ENCODE results near the gene HAT1.

Gene HAT1

GRCh38 chr2:171882089-171882769 is 40.0 kb upstream of the HAT1 start:
- no peak for DNase-seq (ENCODE audit: insufficient read length, low spot score)
- TF ChIP-seq CTCF (IDR thresholded peaks at IDR 0.05; ENCODE audit: insufficient read depth, missing control alignments): no peak
- FAIRE-seq: peak; percentile 56

DNA sequence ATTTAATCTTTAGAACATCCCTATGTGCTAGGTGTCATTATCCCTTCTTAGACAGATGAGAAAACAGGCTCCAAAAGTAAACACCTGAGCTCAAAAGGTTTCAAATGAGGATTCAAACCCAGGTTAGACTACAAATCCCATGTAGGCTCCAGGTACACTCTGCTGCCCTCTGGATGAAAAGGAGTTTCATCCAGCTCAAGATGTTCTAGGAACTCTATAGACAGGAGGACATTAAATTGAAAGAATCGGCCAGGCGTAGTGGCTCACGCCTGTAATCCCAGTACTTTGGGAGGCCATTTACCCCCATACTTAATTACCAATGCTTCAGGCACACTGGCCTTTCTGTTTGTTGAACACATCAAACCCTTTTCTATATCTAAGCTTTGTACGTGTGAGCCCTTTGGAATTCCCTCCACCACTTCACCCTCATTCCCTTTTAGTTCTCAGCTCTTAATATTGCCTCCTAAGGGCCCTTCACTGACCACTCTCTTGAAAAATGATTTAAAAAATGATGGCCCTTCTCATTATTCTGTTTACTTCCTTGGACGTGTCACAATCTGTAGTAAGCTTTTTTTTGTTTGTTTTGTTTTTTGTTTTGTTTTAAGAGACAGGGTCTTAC is 38.9 kb upstream of the HAT1 start:
- no peak for TF ChIP-seq CTCF (IDR thresholded peaks at IDR 0.05; ENCODE audit: insufficient read depth, missing control alignments)
- no peak for FAIRE-seq
- DNase-seq (ENCODE audit: insufficient read length, low spot score): no peak

DNA sequence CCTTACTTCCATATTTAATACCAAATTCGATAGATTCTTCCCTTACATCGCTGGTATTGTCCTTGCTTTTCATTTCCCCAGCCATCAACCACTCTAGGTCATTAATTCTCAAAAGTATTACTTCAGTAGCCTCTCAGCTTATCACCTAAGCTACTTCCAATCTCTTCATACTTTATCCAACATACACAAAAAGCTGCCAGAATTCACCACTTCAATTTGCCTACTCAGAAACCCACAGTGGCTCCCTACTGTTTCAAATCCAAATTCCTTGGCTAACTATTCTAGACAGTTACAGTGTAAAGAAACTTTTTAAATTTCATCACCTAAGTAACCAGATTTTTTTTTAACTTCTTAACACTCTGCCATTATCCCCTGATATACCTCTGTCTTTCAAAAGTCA is 32.9 kb upstream of the HAT1 start:
- TF ChIP-seq CTCF (IDR thresholded peaks at IDR 0.05; ENCODE audit: insufficient read depth, missing control alignments): no peak
- DNase-seq (ENCODE audit: insufficient read length, low spot score): no peak
- no peak for FAIRE-seq

GRCh38 chr2:171889808-171890207 is 32.5 kb upstream of the HAT1 start:
- TF ChIP-seq CTCF (IDR thresholded peaks at IDR 0.05; ENCODE audit: insufficient read depth, missing control alignments): no peak

GRCh38 chr2:171893196-171893823 is 29.0 kb upstream of the HAT1 start:
- no peak for FAIRE-seq

More at GRCh38 chr2:171889808-171890207, 32.5 kb upstream of the HAT1 start:
- DNase-seq (ENCODE audit: insufficient read length, low spot score) (no peak), FAIRE-seq (no peak)

DNA sequence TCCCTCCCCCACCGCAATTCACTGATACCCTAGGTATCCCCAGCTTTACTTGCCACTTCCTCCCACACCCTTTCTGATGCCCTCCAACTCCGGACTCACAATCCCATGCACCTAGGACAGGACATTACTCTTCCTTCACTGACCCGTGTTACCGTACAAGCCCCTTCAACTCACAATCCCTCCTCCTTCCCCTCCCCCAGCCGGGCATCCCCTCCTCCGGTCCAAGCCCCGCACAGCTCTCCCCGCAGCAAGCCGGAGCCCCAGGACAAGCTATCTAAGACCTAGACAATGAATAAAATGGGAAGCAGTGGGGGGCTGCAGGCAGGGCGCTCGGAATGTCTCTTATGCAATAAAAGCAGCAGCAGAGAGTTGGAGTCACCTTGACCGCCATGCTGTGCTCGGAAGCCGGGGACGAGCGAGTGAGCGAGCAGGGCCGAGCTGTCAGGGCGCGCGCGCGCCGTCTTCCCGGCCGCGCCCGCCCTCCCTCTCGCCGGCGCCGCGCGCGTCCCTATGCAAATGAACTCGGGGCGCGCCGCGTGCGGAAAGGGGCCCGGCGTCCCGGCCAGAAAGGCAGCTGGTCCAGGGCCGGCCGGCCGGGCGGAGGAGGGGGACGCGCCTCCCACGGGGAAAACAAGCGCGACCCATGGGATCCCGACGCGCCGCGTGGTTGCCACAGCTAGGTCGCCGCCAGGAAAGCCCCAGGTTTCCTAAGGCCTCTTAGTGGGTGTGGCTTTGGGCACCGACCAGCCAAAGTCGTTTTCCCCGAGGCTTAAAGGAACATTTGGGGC is 28.2 kb upstream of the HAT1 start, which contains the start of gene SLC25A12:
Gene SLC25A12 (minus strand): TSS at position 421 of the 788 bp plus-strand sequence. CDS start 30 bp downstream, at position 391.
- peak; percentile 62 for DNase-seq (ENCODE audit: insufficient read length, low spot score)
- FAIRE-seq: no peak
- TF ChIP-seq CTCF (IDR thresholded peaks at IDR 0.05; ENCODE audit: insufficient read depth, missing control alignments): no peak

More at GRCh38 chr2:171893196-171893823, 29.0 kb upstream of the HAT1 start:
- no peak for TF ChIP-seq CTCF (IDR thresholded peaks at IDR 0.05; ENCODE audit: insufficient read depth, missing control alignments)
- no peak for DNase-seq (ENCODE audit: insufficient read length, low spot score)

All from D721Med (cell line).